Measurements from ENCODE around the gene RFC1.
"Not testable (repeated sequence)": the region's sequence is repeated elsewhere in the genome, so short reads cannot be mapped to it uniquely, and the experiment has no call there.

Gene RFC1

DNA sequence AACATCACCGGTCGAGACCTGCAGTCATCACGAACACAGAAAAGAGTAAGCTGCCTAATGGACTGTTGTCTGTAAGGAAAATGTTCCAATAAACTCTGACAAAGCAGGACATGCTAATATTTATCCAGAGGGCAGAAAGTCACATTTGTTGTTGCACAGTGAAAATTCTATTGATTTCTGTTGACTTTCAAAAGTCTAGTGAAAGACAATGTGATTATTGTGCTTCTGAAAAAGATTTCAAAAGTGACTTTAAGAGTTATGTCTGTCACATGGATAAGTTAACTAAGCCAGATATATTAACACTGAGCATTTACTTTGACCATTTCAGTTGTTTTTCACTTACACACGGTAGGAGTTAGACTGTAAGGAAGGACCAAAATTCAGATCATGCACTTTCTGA is 9.3 kb upstream of the RFC1 start:
- no peak for DNase-seq

DNA sequence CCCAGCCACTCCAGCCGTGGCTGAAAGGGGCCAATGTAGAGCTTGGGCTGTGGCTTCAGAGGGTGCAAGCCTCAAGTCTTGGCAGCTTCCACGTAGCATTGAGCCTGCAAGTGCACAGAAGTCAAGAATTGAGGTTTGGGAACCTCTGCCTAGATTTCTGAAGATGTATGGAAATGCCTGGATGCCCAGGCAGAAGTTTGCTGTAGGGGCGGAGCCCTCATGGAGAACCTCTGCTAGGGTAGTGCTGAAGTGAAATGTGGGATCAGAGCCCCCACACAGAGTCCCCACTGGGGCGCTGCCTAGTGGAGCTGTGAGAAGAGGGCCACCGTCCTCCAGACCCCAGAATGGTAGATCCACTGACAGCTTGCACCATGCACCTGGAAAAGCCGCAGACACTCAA is 5.0 kb upstream of the RFC1 start:
- not testable (repeated sequence) for H2AFZ ChIP-seq (ENCODE audit: low read depth, low read length); H3K4me2 ChIP-seq (ENCODE audit: insufficient read depth, low read length); H3K4me3 ChIP-seq (ENCODE audit: low read depth in 1 of 2, low read length in 2 of 2); H3K79me2 ChIP-seq (ENCODE audit: insufficient read depth, low read length); ATAC-seq (ENCODE audit: insufficient read depth, low read depth); H3K27me3 ChIP-seq (ENCODE audit: insufficient read depth, low read length, poor library complexity); H4K20me1 ChIP-seq (ENCODE audit: insufficient read depth, low read length); H3K9ac ChIP-seq (ENCODE audit: low read depth, low read length); H3K36me3 ChIP-seq (ENCODE audit: insufficient read depth, low read length); H3K27ac ChIP-seq (ENCODE audit: low read length); DNase-seq
- peaks cover 11% of the 10 kb centered on the region for H3K4me1 ChIP-seq (ENCODE audit: insufficient read depth, low read length)
- peaks cover 12% of the 10 kb centered on the region for H3K9me3 ChIP-seq (ENCODE audit: insufficient read depth, low read length, severe bottlenecking)

More for the DNA sequence above, 9.3 kb upstream of the RFC1 start:
- no peak for TF ChIP-seq EZH2 (IDR thresholded peaks at IDR 0.05; ENCODE audit: borderline replicate concordance, low read depth, low read length, severe bottlenecking)
- TF ChIP-seq, protein P1, sequence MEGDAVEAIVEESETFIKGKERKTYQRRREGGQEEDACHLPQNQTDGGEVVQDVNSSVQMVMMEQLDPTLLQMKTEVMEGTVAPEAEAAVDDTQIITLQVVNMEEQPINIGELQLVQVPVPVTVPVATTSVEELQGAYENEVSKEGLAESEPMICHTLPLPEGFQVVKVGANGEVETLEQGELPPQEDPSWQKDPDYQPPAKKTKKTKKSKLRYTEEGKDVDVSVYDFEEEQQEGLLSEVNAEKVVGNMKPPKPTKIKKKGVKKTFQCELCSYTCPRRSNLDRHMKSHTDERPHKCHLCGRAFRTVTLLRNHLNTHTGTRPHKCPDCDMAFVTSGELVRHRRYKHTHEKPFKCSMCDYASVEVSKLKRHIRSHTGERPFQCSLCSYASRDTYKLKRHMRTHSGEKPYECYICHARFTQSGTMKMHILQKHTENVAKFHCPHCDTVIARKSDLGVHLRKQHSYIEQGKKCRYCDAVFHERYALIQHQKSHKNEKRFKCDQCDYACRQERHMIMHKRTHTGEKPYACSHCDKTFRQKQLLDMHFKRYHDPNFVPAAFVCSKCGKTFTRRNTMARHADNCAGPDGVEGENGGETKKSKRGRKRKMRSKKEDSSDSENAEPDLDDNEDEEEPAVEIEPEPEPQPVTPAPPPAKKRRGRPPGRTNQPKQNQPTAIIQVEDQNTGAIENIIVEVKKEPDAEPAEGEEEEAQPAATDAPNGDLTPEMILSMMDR (IDR thresholded peaks at IDR 0.05; ENCODE audit: borderline replicate concordance, extremely low read depth, low read length, poor library complexity, severe bottlenecking): no peak
- H3K36me3 ChIP-seq (ENCODE audit: insufficient read depth, low read length): no peaks in the 10 kb centered on the region
- no peaks in the 10 kb centered on the region for H3K4me1 ChIP-seq (ENCODE audit: insufficient read depth, low read length)
- H3K4me3 ChIP-seq (ENCODE audit: low read depth in 1 of 2, low read length in 2 of 2): no peak overlapping the region
- peaks cover 12% of the 10 kb centered on the region for H3K9me3 ChIP-seq (ENCODE audit: insufficient read depth, low read length, severe bottlenecking)
- no peak overlapping the region for H3K9ac ChIP-seq (ENCODE audit: low read depth, low read length)
- ATAC-seq (ENCODE audit: insufficient read depth, low read depth): no peak
- no peak overlapping the region for H3K4me2 ChIP-seq (ENCODE audit: insufficient read depth, low read length)
- H3K79me2 ChIP-seq (ENCODE audit: insufficient read depth, low read length): no peaks in the 10 kb centered on the region
- no peak overlapping the region for H3K27ac ChIP-seq (ENCODE audit: low read length)
- no peak overlapping the region for H2AFZ ChIP-seq (ENCODE audit: low read depth, low read length)
- no peaks in the 10 kb centered on the region for H4K20me1 ChIP-seq (ENCODE audit: insufficient read depth, low read length)
- no peaks in the 10 kb centered on the region for H3K27me3 ChIP-seq (ENCODE audit: insufficient read depth, low read length, poor library complexity)

DNA sequence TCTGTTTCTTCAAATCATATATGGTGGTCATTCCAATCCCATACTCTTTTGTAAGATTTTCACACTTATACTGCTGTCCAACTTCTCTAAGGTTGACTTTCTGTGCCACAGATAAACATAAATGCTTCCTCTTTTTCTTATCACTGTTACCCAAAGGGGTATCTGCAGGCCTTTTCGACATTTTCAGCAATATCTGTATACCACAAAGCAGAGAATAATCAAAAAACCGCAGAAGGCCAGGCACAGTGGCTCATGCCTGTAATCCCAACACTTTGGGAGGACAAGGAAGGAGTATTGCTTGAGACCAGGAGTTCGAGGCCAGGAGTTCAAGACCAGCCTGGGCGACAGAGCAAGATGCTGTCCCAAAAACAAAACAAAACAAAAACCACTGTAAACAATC is 3.1 kb upstream of the RFC1 start:
- DNase-seq (no peak), ATAC-seq (ENCODE audit: insufficient read depth, low read depth) (no peak)
- Histone ChIP-seq H3K79me2 (ENCODE audit: insufficient read depth, low read length) (peaks cover 24% of the 10 kb centered on the region), H4K20me1 (ENCODE audit: insufficient read depth, low read length) (peaks cover 12% of the 10 kb centered on the region; the same call in 1 of the 2 replicates), H3K9ac (ENCODE audit: low read depth, low read length) (no peak overlapping the region), H3K4me1 (ENCODE audit: insufficient read depth, low read length) (peaks cover 25% of the 10 kb centered on the region), H3K36me3 (ENCODE audit: insufficient read depth, low read length) (no peaks in the 10 kb centered on the region), H2AFZ (ENCODE audit: low read depth, low read length) (no peak overlapping the region), H3K4me3 (ENCODE audit: low read depth in 1 of 2, low read length in 2 of 2) (no peak overlapping the region), H3K27me3 (ENCODE audit: insufficient read depth, low read length, poor library complexity) (no peaks in the 10 kb centered on the region), H3K27ac (ENCODE audit: low read length) (no peak overlapping the region), H3K9me3 (ENCODE audit: insufficient read depth, low read length, severe bottlenecking) (peaks cover 12% of the 10 kb centered on the region), H3K4me2 (ENCODE audit: insufficient read depth, low read length) (no peak overlapping the region)
- TF ChIP-seq, protein P1 (IDR thresholded peaks at IDR 0.05; ENCODE audit: borderline replicate concordance, extremely low read depth, low read length, poor library complexity, severe bottlenecking): no peak
- TF ChIP-seq EZH2 (IDR thresholded peaks at IDR 0.05; ENCODE audit: borderline replicate concordance, low read depth, low read length, severe bottlenecking): no peak

DNA sequence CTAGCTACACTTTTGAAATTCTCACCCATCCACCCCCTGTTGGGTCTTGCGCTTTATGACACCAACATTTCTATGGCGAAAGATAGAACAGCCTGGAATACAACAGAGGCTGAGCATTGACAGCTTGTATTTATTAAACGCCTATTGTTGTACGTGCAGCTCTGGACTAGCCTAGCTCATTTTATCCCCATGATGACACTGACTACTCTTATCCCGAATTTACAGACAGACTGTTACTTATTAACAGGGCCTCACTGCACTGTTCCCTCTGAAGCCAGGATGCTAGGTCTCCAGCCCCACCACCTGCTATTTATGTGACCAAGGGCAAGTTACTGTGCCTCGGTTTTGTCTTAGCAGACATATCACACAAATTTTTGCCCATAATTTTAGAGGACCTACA is 1.0 kb upstream of the RFC1 start:
- no peak for ATAC-seq (ENCODE audit: insufficient read depth, low read depth)

More for the DNA sequence above, 1.0 kb upstream of the RFC1 start:
- Histone ChIP-seq H3K4me2 (ENCODE audit: insufficient read depth, low read length) (peak overlapping the region; percentile 84), H3K27me3 (ENCODE audit: insufficient read depth, low read length, poor library complexity) (no peaks in the 10 kb centered on the region), H4K20me1 (ENCODE audit: insufficient read depth, low read length) (peaks cover 31% of the 10 kb centered on the region; the same call in 1 of the 2 replicates), H2AFZ (ENCODE audit: low read depth, low read length) (peak overlapping the region; percentile 93), H3K27ac (ENCODE audit: low read length) (no peak overlapping the region), H3K36me3 (ENCODE audit: insufficient read depth, low read length) (peaks cover 7% of the 10 kb centered on the region; the same call in 1 of the 2 replicates), H3K9ac (ENCODE audit: low read depth, low read length) (no peak overlapping the region), H3K9me3 (ENCODE audit: insufficient read depth, low read length, severe bottlenecking) (peaks cover 9% of the 10 kb centered on the region), H3K79me2 (ENCODE audit: insufficient read depth, low read length) (peaks cover 45% of the 10 kb centered on the region), H3K4me1 (ENCODE audit: insufficient read depth, low read length) (peaks cover 40% of the 10 kb centered on the region), H3K4me3 (ENCODE audit: low read depth in 1 of 2, low read length in 2 of 2) (peak overlapping the region in 1 of 2 experiments; percentile 78; a peak in 2 of 4 replicates)
- TF ChIP-seq, protein P1 (IDR thresholded peaks at IDR 0.05; ENCODE audit: borderline replicate concordance, extremely low read depth, low read length, poor library complexity, severe bottlenecking): no peak
- TF ChIP-seq EZH2 (IDR thresholded peaks at IDR 0.05; ENCODE audit: borderline replicate concordance, low read depth, low read length, severe bottlenecking): no peak
- DNase-seq: no peak

All from DND-41 (cell line).